Activated CD8-positive, alpha-beta memory T cell treated with anti-CD3 and anti-CD28 coated beads for 4 hours (primary cell): ENCODE measurements around the gene TRAF3IP3.
A peak's percentile ranks its signal among the peaks of the same experiment; 100 is the strongest.

Experiments
- DNase-seq, 2 donors: peaks; one replicate each; pipeline ENCODE4 v3.0.0-alpha.2; 2020; ENCODE audit warnings: low read depth in 2 of 2

The TRAF3IP3 gene

GRCh38 chr1:209797978-209798639 lies 42.3 kb downstream of the TRAF3IP3 start:
- DNase-seq = no peak

- DNase-seq = no peak
These were observed 45.4 kb downstream of the TRAF3IP3 start for GRCh38 chr1:209800984-209801834.

- DNase-seq = no peak
These were observed 46.4 kb downstream of the TRAF3IP3 start for GRCh38 chr1:209802117-209802779.

- no peak for DNase-seq
These were observed 46.9 kb downstream of the TRAF3IP3 start for GRCh38 chr1:209802780-209803152.

- DNase-seq = no peak
These were observed 47.7 kb downstream of the TRAF3IP3 start for GRCh38 chr1:209803568-209803967.

- DNase-seq = no peak
These were observed 49.5 kb downstream of the TRAF3IP3 start for GRCh38 chr1:209805341-209805781.

GRCh38 chr1:209805875-209806760 lies 50.3 kb downstream of the TRAF3IP3 start, which contains the start of gene IRF6:
Gene IRF6, minus strand, starts transcription at chr1:209806142. Its CDS starts 4,729 bp downstream, at chr1:209801413.
- DNase-seq = peak; percentile 49

- DNase-seq = no peak
These were observed 51.7 kb downstream of the TRAF3IP3 start for GRCh38 chr1:209807509-209807908.

- DNase-seq = no peak
These were observed 52.3 kb downstream of the TRAF3IP3 start for GRCh38 chr1:209808059-209808581.

GRCh38 chr1:209809611-209810010 lies 53.8 kb downstream of the TRAF3IP3 start:
- DNase-seq = no peak

GRCh38 chr1:209810783-209811182 lies 54.9 kb downstream of the TRAF3IP3 start:
- DNase-seq = no peak

- DNase-seq = no peak
These were observed 58.0 kb downstream of the TRAF3IP3 start for GRCh38 chr1:209813902-209814301.

GRCh38 chr1:209815490-209815889 lies 59.6 kb downstream of the TRAF3IP3 start:
- DNase-seq = no peak

GRCh38 chr1:209815931-209816341 lies 60.1 kb downstream of the TRAF3IP3 start:
- no peak for DNase-seq

GRCh38 chr1:209816923-209817322 lies 61.1 kb downstream of the TRAF3IP3 start:
- DNase-seq = no peak

GRCh38 chr1:209817691-209818090 lies 61.8 kb downstream of the TRAF3IP3 start:
- DNase-seq = no peak

GRCh38 chr1:209819058-209819457 lies 63.2 kb downstream of the TRAF3IP3 start:
- no peak for DNase-seq

GRCh38 chr1:209820986-209821385 lies 65.1 kb downstream of the TRAF3IP3 start:
- DNase-seq = no peak

- DNase-seq = no peak
These were observed 66.9 kb downstream of the TRAF3IP3 start for GRCh38 chr1:209822706-209823105.

- no peak for DNase-seq
These were observed 67.5 kb downstream of the TRAF3IP3 start for GRCh38 chr1:209823143-209824041.
